IMR-90 (cell line): ENCODE measurements around the gene FOXP4.

ENCODE experiments used
- BHLHE40 ChIP-seq: fragments of 150-350 bp; IDR thresholded peaks from 2 replicates; pipeline ENCODE4 v1.6.1; 2016; ENCODE audit warnings: mild to moderate bottlenecking, low read depth, low read length
- CEBPB ChIP-seq: IDR thresholded peaks from 2 replicates; pipeline ENCODE4 v1.6.1; 2012; ENCODE audit warnings: low read depth, low read length, improper control_type of control experiment
- CTCF ChIP-seq: conservative IDR thresholded peaks from 2 replicates; pipeline ENCODE4 v1.5.1; 2012; ENCODE audit warnings: mild to moderate bottlenecking, low read depth, low read length, improper control_type of control experiment
- FOS ChIP-seq: fragments of 150-350 bp; IDR thresholded peaks from 2 replicates; pipeline ENCODE4 v1.6.1; 2016; ENCODE audit warnings: low read depth, low read length
- MAFK ChIP-seq: IDR thresholded peaks from 2 replicates; pipeline ENCODE4 v1.6.1; 2012; ENCODE audit warnings: low read depth, low read length, improper control_type of control experiment
- POLR2A ChIP-seq: IDR thresholded peaks from 2 replicates; pipeline ENCODE4 v1.6.1; 2012; ENCODE audit warnings: mild to moderate bottlenecking, low read depth, low read length
- RCOR1 ChIP-seq: IDR thresholded peaks from 2 replicates; pipeline ENCODE4 v1.6.1; 2012; ENCODE audit warnings: mild to moderate bottlenecking, low read length, improper control_type of control experiment; ENCODE audit not compliant: insufficient replicate concordance
- RFX5 ChIP-seq: IDR thresholded peaks from 2 replicates; pipeline ENCODE4 v1.8.0; 2012; ENCODE audit warnings: low read depth, mild to moderate bottlenecking, low read length, moderate library complexity
- SMC3 ChIP-seq: fragments of 150-350 bp; IDR thresholded peaks from 2 replicates; pipeline ENCODE4 v1.6.1; 2016; ENCODE audit warnings: low read depth, mild to moderate bottlenecking, antibody characterized with exemption, low read length, moderate library complexity
- USF2 ChIP-seq: fragments of 150-350 bp; IDR thresholded peaks from 2 replicates; pipeline ENCODE4 v1.6.1; 2017; ENCODE audit warnings: mild to moderate bottlenecking, antibody characterized with exemption, low read length, low read depth

DNA sequence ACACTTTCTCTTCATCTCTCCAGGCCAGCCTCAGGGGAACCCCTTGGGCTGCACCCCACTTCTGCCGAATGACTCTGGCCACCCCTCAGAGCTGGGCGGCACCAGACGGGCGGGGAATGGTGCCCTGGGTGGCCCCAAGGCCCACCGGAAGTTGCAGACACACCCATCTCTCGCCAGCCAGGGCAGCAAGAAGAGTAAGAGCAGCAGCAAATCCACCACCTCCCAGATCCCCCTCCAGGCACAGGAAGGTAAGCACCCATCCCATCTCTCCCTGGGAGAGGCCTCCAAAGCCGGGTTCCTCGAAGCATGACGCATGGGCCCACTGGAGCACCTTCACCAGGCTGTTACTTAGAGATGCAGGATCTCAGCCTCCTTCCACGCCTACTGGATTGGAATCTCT, 103.4 kb downstream of the FOXP4 start:
- no peak for TF ChIP-seq CTCF
- no peak for TF ChIP-seq POLR2A
- TF ChIP-seq RFX5: no peak
- TF ChIP-seq RCOR1: no peak
- TF ChIP-seq USF2: no peak
- TF ChIP-seq MAFK: no peak
- no peak for TF ChIP-seq FOS
- TF ChIP-seq SMC3: no peak
- TF ChIP-seq BHLHE40: no peak
- TF ChIP-seq CEBPB: no peak
